ENCODE measurements around the gene RERE. TPM values are rescaled to one million over a fixed set of nuclear protein-coding genes. Genes with fewer than 3 reads are reported as not detected.

The RERE gene
- total and polyA plus RNA-seq, 12 donors, result 46.5 to 163 (median 139) TPM

GRCh38 chr1:8426996-8427395 lies 390.4 kb downstream of the RERE start:
- H3K36me3 ChIP-seq, result peaks cover 0 to 1% (median 0%) of the 10 kb centered on the region in 9 donors
- H3K27ac ChIP-seq, result peak overlapping the region in 6 of 10 donors; percentile 3 to 99 (median 32)
- no peaks in the 10 kb centered on the region for H3K27me3 ChIP-seq
- H3K9me3 ChIP-seq, result no peaks in the 10 kb centered on the region
- DNase-seq, result no peak
- ATAC-seq, result no peak
- H3K4me1 ChIP-seq, result peaks cover 5 to 85% (median 49%) of the 10 kb centered on the region in 9 donors
- intact Hi-C loops (cut with DNase I), result loop anchor here in 2 of 10 donors (10.0 kb wide), 2 partner anchors 98 to 278 kb away; no protein-coding TSS in a partner anchor
- TF ChIP-seq, protein P1, sequence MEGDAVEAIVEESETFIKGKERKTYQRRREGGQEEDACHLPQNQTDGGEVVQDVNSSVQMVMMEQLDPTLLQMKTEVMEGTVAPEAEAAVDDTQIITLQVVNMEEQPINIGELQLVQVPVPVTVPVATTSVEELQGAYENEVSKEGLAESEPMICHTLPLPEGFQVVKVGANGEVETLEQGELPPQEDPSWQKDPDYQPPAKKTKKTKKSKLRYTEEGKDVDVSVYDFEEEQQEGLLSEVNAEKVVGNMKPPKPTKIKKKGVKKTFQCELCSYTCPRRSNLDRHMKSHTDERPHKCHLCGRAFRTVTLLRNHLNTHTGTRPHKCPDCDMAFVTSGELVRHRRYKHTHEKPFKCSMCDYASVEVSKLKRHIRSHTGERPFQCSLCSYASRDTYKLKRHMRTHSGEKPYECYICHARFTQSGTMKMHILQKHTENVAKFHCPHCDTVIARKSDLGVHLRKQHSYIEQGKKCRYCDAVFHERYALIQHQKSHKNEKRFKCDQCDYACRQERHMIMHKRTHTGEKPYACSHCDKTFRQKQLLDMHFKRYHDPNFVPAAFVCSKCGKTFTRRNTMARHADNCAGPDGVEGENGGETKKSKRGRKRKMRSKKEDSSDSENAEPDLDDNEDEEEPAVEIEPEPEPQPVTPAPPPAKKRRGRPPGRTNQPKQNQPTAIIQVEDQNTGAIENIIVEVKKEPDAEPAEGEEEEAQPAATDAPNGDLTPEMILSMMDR (IDR thresholded peaks at IDR 0.05), result no peak
- no peak overlapping the region for H3K4me3 ChIP-seq
- 95% methylated on average over 4 of the region's 4 CpGs for WGBS, 2 donors

DNA sequence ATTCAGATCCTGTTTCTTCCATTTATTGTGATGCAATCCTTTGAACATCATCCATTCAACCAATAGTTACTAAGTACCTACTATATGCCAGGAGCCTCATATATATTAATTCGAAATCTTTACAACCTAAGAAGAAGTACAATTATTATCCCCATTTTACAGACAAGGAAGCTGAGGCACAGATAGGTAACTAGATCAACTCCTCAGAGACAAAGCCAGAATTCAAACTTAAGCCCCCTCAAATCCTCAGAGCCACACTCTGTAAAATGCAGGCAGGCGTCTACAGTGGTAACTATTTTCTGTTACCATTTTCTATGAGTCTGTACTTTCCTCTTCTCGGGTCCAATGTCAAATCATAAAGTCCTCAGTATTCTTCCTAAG lies 391.7 kb downstream of the RERE start:
- Histone ChIP-seq H3K27ac (peak overlapping the region in 7 of 10 donors; percentile 96 to 99 (median 98)), H3K36me3 (peaks cover 0 to 12% (median 0%) of the 10 kb centered on the region in 9 donors), H3K4me1 (peaks cover 5 to 85% (median 53%) of the 10 kb centered on the region in 9 donors), H3K27me3 (no peaks in the 10 kb centered on the region), H3K9me3 (no peaks in the 10 kb centered on the region), H3K4me3 (no peak overlapping the region)
- ATAC-seq (no peak), DNase-seq (no peak)
- TF ChIP-seq, protein P1 (IDR thresholded peaks at IDR 0.05), result no peak
- intact Hi-C loops (cut with DNase I), result loop anchor here in 2 of 10 donors (10.0 kb wide), 2 partner anchors 99 to 279 kb away; no protein-coding TSS in a partner anchor
- WGBS, 2 donors, result 97% methylated on average over 3 of the region's 3 CpGs

GRCh38 chr1:8425150-8425780 lies 392.2 kb downstream of the RERE start:
- TF ChIP-seq, protein P1 (IDR thresholded peaks at IDR 0.05), result no peak
- Histone ChIP-seq H3K9me3 (no peaks in the 10 kb centered on the region), H3K4me1 (peaks cover 7 to 85% (median 55%) of the 10 kb centered on the region in 9 donors), H3K27me3 (no peaks in the 10 kb centered on the region), H3K4me3 (peak overlapping the region in 2 of 10 donors; percentile 84 to 87), H3K27ac (peak overlapping the region; percentile 95 to 99 (median 98)), H3K36me3 (peaks cover 0 to 17% (median 0%) of the 10 kb centered on the region in 9 donors)
- no peak for DNase-seq
- peak in 1 of 8 donors; percentile 22 for ATAC-seq
- intact Hi-C loops (cut with DNase I), result loop anchor here in 2 of 10 donors (10.0 kb wide), 2 partner anchors 100 to 280 kb away; no protein-coding TSS in a partner anchor
- 64 to 74% methylated on average over 10 of the region's 10 CpGs for WGBS, 2 donors

GRCh38 chr1:8424539-8425116 lies 392.8 kb downstream of the RERE start:
- peak; percentile 34 to 71 (median 46) for ATAC-seq
- peak; percentile 27 to 67 for DNase-seq
- Histone ChIP-seq H3K9me3 (no peaks in the 10 kb centered on the region), H3K4me3 (peak overlapping the region; percentile 67 to 88 (median 83)), H3K27me3 (no peaks in the 10 kb centered on the region), H3K4me1 (peaks cover 7 to 85% (median 59%) of the 10 kb centered on the region in 9 donors), H3K27ac (peak overlapping the region; percentile 95 to 99 (median 98)), H3K36me3 (peaks cover 0 to 24% (median 0%) of the 10 kb centered on the region in 9 donors)
- TF ChIP-seq, protein P1 (IDR thresholded peaks at IDR 0.05), result no peak
- WGBS, 2 donors, result 14 to 19% methylated on average over 9 of the region's 9 CpGs
- intact Hi-C loops (cut with DNase I), result loop anchor here in 7 of 10 donors (5.0 to 10.0 kb wide), 6 partner anchors 52 to 280 kb away; no protein-coding TSS in a partner anchor
